Liver (tissue), 9 donors: ENCODE measurements around the gene CELA1. TPM values are rescaled to one million over a fixed set of nuclear protein-coding genes. Genes with fewer than 3 reads are reported as not detected.

Experiments used
- DNase-seq: peaks from one replicate; pipeline ENCODE4 v3.0.0-alpha.2; 2017; ENCODE audit warnings: low spot score
- H3K27ac ChIP-seq, 2 donors: one replicate each; pipeline ENCODE4 v1.7.0; 2013; ENCODE audit warnings: inconsistent platforms in 2 of 2, low read length in 2 of 2, control low read depth in 1 of 2, low read depth in 1 of 2, mild to moderate bottlenecking in 1 of 2
- H3K27me3 ChIP-seq, 4 donors: one replicate each; pipeline versions ENCODE4 v1.6.1 to v1.7.0; 2013; ENCODE audit warnings: low read length in 3 of 4, inconsistent platforms in 1 of 4, mild to moderate bottlenecking in 1 of 4, moderate library complexity in 1 of 4; ENCODE audit not compliant: control insufficient read depth in 4 of 4, insufficient read depth in 4 of 4
- H3K36me3 ChIP-seq, 4 donors: one replicate each; pipeline versions ENCODE4 v1.6.1 to v1.7.0; 2013; ENCODE audit warnings: low read length in 3 of 4, mild to moderate bottlenecking in 3 of 4, low read depth in 1 of 4, moderate library complexity in 1 of 4; ENCODE audit not compliant: control insufficient read depth in 4 of 4, insufficient read depth in 3 of 4
- H3K4me1 ChIP-seq, 4 donors: one replicate each; pipeline versions ENCODE4 v1.6.1 to v1.7.0; 2013; ENCODE audit warnings: low read length in 3 of 4, mild to moderate bottlenecking in 3 of 4, moderate library complexity in 1 of 4; ENCODE audit not compliant: control insufficient read depth in 4 of 4, insufficient read depth in 4 of 4
- H3K4me3 ChIP-seq, 3 donors: one replicate each; pipeline versions ENCODE4 v1.6.1 to v1.7.0; 2013; ENCODE audit warnings: low read length in 3 of 3, control low read depth in 1 of 3, low read depth in 1 of 3, mild to moderate bottlenecking in 1 of 3
- H3K9ac ChIP-seq, 2 donors: one replicate each; pipeline ENCODE4 v1.7.0; 2013; ENCODE audit warnings: low read length in 2 of 2, mild to moderate bottlenecking in 2 of 2, moderate library complexity in 2 of 2, control low read depth in 1 of 2, low read depth in 1 of 2
- H3K9me3 ChIP-seq, 4 donors: one replicate each; pipeline versions ENCODE4 v1.6.1 to v1.7.0; 2013; ENCODE audit warnings: low read length in 3 of 4; ENCODE audit not compliant: control insufficient read depth in 4 of 4
- FOXA1 ChIP-seq: IDR thresholded peaks from 2 replicates; pipeline ENCODE4 v1.6.1; 2016; ENCODE audit warnings: antibody characterized with exemption
- FOXA2 ChIP-seq: IDR thresholded peaks from 2 replicates; pipeline ENCODE4 v1.6.1; 2016; ENCODE audit warnings: antibody characterized with exemption
- HNF4A ChIP-seq, 2 donors: conservative IDR thresholded peaks; 2 replicates each; pipeline ENCODE4 v1.6.1; 2016; ENCODE audit warnings: antibody characterized with exemption in 2 of 2, mild to moderate bottlenecking in 2 of 2
- JUND ChIP-seq, 2 donors: IDR thresholded peaks; 2 replicates each; pipeline ENCODE4 v1.6.1; 2016; ENCODE audit warnings: antibody characterized with exemption in 2 of 2
- NR2F2 ChIP-seq: IDR thresholded peaks from 2 replicates; pipeline ENCODE4 v1.6.1; 2016; ENCODE audit warnings: antibody characterized with exemption
- RAD21 ChIP-seq, 2 donors: IDR thresholded peaks; 2 replicates each; pipeline ENCODE4 v1.6.1; 2016; ENCODE audit warnings: antibody characterized with exemption in 2 of 2, mild to moderate bottlenecking in 2 of 2
- RXRA ChIP-seq, 2 donors: IDR thresholded peaks; 2 replicates each; pipeline ENCODE4 v1.6.1; 2017 to 2018; ENCODE audit warnings: antibody characterized with exemption in 2 of 2, mild to moderate bottlenecking in 1 of 2
- SP1 ChIP-seq: IDR thresholded peaks from 2 replicates; pipeline ENCODE4 v1.6.1; 2018; ENCODE audit warnings: antibody characterized with exemption, mild to moderate bottlenecking
- TAF1 ChIP-seq: conservative IDR thresholded peaks from 2 replicates; pipeline ENCODE4 v1.6.1; 2016; ENCODE audit warnings: antibody characterized with exemption, mild to moderate bottlenecking
- WGBS: extraction: QIAGEN DNeasy Blood & Tissue Kit; methylation state at CpG from one replicate; pipeline ENCODE4 v1.1.7; 2013; 5-methylcytosine and 5-hydroxymethylcytosine counted together
- polyA plus RNA-seq, 2 donors: library from polyadenylated mRNA; stranded (reverse) in 1 of 2; unstranded in 1 of 2; fragments of 200-250 nt in 1 of 2; fragments of >200 nt in 1 of 2; fragmentation: Nextera tagmentation in 1 of 2; extraction: Ambion mirVana in 1 of 2; gene quantifications; one replicate each; pipeline versions ENCODE4 v1.2.1 to v1.2.3, GENCODE V29; 2013 to 2015
- total RNA-seq, 2 donors: library from RNA; depleted of rRNA; stranded (reverse); fragments of >200 nt; gene quantifications; one replicate each; pipeline ENCODE4 v1.2.3, GENCODE V29; 2014
- TF ChIP-seq, protein P1 (sequence below): IDR thresholded peaks from 2 replicates; pipeline ENCODE4 v1.6.1; 2016; ENCODE audit warnings: antibody characterized with exemption
- TF ChIP-seq, protein P2 (sequence below): IDR thresholded peaks from 2 replicates; pipeline ENCODE4 v1.6.1; 2016; ENCODE audit warnings: antibody characterized with exemption
- TF ChIP-seq, protein P3 (sequence below): IDR thresholded peaks from 2 replicates; pipeline ENCODE4 v1.6.1; 2016; ENCODE audit warnings: antibody characterized with exemption, mild to moderate bottlenecking
- donor health status: healthy.
- donor health status: healthy.
- donor health status: healthy.
- donor health status: healthy.
- donor health status: healthy.

Gene CELA1
- total and polyA plus RNA-seq, 4 donors, result not detected

DNA sequence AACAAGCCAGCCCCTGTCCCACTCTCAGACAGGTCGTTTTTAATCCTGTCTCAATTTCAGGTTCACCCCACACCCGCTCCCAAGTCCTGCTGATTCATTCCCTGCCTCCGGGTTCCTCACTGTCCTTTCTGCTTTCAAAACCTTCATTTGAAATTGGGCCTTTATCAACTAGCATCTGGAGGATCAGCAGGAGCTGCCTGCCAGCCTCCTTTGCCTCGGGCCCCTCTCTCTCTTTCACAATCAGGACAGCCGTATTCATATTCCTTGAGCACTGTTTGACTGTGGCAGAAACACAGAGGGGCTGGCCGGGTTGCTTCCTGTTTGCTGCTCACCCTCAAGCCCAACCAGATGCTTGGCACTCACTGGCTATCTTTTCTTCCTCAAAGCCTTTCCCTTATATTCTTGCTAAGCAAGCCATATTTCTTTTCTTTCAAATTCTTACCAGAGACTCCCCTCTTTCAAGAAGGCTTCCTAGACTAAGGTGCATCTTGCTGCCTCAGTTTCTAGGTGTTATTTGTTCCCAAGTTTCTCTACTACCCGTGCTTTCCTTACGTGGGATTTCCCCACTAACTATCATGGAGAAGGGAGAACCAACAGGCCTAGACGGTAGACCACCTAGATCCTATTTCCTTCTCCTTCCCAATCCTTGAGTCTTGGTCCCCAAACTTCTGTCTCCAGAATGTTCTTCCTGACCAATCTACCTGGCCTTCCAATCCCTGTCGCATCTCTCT is 41.8 kb upstream of the CELA1 start:
- no peak for TF ChIP-seq RAD21 (IDR thresholded peaks at IDR 0.05)
- TF ChIP-seq, protein P1, sequence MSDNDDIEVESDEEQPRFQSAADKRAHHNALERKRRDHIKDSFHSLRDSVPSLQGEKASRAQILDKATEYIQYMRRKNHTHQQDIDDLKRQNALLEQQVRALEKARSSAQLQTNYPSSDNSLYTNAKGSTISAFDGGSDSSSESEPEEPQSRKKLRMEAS, result no peak
- TF ChIP-seq, protein P2, sequence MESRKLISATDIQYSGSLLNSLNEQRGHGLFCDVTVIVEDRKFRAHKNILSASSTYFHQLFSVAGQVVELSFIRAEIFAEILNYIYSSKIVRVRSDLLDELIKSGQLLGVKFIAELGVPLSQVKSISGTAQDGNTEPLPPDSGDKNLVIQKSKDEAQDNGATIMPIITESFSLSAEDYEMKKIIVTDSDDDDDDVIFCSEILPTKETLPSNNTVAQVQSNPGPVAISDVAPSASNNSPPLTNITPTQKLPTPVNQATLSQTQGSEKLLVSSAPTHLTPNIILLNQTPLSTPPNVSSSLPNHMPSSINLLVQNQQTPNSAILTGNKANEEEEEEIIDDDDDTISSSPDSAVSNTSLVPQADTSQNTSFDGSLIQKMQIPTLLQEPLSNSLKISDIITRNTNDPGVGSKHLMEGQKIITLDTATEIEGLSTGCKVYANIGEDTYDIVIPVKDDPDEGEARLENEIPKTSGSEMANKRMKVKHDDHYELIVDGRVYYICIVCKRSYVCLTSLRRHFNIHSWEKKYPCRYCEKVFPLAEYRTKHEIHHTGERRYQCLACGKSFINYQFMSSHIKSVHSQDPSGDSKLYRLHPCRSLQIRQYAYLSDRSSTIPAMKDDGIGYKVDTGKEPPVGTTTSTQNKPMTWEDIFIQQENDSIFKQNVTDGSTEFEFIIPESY, result no peak
- no peak for TF ChIP-seq TAF1
- TF ChIP-seq FOXA1, result no peak
- TF ChIP-seq, protein P3, sequence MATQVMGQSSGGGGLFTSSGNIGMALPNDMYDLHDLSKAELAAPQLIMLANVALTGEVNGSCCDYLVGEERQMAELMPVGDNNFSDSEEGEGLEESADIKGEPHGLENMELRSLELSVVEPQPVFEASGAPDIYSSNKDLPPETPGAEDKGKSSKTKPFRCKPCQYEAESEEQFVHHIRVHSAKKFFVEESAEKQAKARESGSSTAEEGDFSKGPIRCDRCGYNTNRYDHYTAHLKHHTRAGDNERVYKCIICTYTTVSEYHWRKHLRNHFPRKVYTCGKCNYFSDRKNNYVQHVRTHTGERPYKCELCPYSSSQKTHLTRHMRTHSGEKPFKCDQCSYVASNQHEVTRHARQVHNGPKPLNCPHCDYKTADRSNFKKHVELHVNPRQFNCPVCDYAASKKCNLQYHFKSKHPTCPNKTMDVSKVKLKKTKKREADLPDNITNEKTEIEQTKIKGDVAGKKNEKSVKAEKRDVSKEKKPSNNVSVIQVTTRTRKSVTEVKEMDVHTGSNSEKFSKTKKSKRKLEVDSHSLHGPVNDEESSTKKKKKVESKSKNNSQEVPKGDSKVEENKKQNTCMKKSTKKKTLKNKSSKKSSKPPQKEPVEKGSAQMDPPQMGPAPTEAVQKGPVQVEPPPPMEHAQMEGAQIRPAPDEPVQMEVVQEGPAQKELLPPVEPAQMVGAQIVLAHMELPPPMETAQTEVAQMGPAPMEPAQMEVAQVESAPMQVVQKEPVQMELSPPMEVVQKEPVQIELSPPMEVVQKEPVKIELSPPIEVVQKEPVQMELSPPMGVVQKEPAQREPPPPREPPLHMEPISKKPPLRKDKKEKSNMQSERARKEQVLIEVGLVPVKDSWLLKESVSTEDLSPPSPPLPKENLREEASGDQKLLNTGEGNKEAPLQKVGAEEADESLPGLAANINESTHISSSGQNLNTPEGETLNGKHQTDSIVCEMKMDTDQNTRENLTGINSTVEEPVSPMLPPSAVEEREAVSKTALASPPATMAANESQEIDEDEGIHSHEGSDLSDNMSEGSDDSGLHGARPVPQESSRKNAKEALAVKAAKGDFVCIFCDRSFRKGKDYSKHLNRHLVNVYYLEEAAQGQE, result no peak
- Histone ChIP-seq H3K27ac (no peak overlapping the region), H3K27me3 (no peaks in the 10 kb centered on the region), H3K9ac (no peak overlapping the region), H3K9me3 (no peaks in the 10 kb centered on the region), H3K4me1 (peaks cover 2 to 12% (median 7%) of the 10 kb centered on the region in 4 donors), H3K36me3 (no peaks in the 10 kb centered on the region), H3K4me3 (no peak overlapping the region)
- DNase-seq, result peak; percentile 54
- WGBS, result 74% methylated on average over 10 of the region's 10 CpGs

DNA sequence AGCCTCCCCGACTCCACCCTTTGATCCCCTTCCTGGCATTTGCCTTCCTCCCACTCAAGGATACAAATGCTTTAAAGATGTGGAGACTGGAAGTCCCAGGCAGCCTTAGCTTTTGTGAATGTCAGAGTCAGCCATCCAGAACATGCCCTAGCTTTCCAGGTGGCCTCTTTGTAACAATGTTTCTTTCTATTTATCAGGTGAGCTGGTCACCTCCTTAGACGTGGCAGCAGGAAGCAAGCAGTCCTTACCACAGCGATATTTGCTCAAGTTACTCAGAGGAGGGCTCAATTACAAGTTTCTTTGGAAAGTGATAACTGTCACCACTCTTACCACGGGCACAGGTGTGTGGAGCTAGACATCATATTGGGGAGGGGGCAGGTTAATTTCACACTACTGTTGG is 39.9 kb upstream of the CELA1 start:
- no peak overlapping the region for H3K4me3 ChIP-seq
- H3K9me3 ChIP-seq, result no peaks in the 10 kb centered on the region
- 80% methylated on average over 4 of the region's 4 CpGs for WGBS
- no peak for DNase-seq
- no peak overlapping the region for H3K9ac ChIP-seq
- TF ChIP-seq RXRA (IDR thresholded peaks at IDR 0.05) (no peak), JUND (IDR thresholded peaks at IDR 0.05) (no peak), FOXA1 (no peak), NR2F2 (no peak), FOXA2 (no peak), SP1 (no peak), HNF4A (conservative IDR thresholded peaks at IDR 0.05) (no peak)
- H3K27ac ChIP-seq, result no peak overlapping the region
- H3K36me3 ChIP-seq, result no peaks in the 10 kb centered on the region
- no peaks in the 10 kb centered on the region for H3K27me3 ChIP-seq
- peaks cover 0 to 5% (median 2%) of the 10 kb centered on the region in 4 donors for H3K4me1 ChIP-seq
